ENCODE results near the gene VPS41.

VPS41 gene

DNA sequence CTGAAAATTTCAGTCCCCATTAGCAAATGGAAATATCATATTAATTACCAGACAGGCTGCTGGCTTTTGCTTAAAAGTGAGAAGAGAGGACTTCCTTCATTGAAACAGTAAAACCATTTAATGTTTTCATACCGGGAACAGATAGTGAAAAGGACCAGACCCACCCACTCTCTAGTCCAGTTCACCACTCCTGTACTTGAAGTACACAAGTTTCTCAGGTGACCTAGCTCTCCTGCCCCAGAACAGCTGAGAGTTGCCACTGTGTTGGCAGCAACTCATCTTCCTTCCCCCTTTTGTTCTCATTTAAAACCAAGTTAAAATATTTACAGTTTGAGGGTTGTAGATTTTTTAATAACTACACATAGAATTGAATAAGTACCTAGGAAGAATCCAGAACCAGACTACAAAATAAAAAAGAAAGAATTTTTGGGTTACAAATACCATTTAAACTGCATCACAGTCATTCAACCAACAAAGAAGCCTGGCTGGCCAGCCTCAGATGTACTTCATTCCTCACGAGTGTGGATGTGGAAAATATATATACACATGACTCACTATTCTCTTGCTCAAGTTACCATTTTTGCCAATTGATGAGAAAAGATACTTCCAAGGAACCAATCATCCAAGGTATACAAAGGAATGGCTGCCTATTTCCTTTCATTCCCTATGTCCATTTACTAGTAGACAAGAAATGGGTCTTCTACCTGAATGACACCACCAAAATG is 68.1 kb downstream of the VPS41 start:
- DNase-seq (ENCODE audit: low read depth, low spot score): peak; percentile 61
- no peak overlapping the region for H3K4me3 ChIP-seq (ENCODE audit: low read depth, low read length)
- ChIA-PET POLR2A (no interaction called here), CTCF (no interaction called here)
- TF ChIP-seq, protein P1, sequence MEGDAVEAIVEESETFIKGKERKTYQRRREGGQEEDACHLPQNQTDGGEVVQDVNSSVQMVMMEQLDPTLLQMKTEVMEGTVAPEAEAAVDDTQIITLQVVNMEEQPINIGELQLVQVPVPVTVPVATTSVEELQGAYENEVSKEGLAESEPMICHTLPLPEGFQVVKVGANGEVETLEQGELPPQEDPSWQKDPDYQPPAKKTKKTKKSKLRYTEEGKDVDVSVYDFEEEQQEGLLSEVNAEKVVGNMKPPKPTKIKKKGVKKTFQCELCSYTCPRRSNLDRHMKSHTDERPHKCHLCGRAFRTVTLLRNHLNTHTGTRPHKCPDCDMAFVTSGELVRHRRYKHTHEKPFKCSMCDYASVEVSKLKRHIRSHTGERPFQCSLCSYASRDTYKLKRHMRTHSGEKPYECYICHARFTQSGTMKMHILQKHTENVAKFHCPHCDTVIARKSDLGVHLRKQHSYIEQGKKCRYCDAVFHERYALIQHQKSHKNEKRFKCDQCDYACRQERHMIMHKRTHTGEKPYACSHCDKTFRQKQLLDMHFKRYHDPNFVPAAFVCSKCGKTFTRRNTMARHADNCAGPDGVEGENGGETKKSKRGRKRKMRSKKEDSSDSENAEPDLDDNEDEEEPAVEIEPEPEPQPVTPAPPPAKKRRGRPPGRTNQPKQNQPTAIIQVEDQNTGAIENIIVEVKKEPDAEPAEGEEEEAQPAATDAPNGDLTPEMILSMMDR (IDR thresholded peaks at IDR 0.05; ENCODE audit: insufficient read depth, low read length, missing control alignments): no peak

DNA sequence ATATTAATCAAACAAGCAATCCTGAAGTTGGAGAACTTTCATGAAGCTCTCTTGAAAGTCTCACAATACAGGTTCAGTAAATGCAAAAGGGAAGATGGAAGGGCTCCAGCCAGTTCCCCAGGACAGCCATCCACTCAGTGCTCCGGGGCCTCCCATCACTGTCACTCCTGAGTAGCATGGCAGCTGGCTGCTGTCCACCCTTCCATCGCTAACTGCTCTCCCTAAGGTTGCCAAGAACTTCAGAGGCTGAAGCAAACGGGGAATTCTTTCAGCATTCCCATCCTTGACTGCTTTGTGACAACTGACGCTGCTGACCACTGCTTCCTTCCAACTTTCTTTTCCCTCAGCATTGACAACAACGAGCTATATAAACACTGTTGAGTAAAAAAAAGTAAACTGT is 69.1 kb downstream of the VPS41 start:
- ChIA-PET CTCF (no interaction called here), POLR2A (no interaction called here)
- no peak for DNase-seq (ENCODE audit: low read depth, low spot score)
- H3K4me3 ChIP-seq (ENCODE audit: low read depth, low read length): no peak overlapping the region
- TF ChIP-seq, protein P1 (IDR thresholded peaks at IDR 0.05; ENCODE audit: insufficient read depth, low read length, missing control alignments): no peak

DNA sequence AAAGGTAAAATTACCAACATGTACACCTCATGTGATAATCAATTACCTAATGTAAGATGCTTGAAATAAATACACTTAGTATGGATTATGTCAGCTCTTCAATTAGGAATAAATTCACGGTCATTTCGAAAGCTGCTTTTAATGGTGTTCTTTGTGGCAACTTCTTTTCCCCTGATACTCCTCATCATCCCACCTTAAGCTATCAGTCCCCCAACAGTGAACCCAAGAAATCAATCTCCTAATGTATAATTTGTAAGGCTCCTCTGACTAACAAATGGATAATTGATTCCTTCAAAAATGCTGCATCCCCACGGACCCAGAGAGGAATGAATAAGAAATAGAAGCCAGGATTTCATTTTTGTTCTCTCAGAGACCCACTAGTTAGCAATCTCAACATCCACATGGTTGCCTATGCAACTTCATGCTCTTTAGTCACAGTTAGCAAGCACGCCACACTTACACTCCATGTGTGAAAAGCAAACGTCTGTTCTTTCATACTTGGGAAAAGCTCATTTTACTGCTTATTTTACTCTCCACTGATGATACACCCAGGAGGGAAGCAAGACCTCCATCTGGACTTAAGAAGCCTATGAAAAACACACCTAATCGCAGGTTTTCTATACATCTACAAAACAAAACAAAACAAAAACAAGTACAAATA is 70.1 kb downstream of the VPS41 start:
- POLR2A ChIA-PET: no interaction called here
- DNase-seq (ENCODE audit: low read depth, low spot score): no peak
- CTCF ChIA-PET: interaction anchor here (1.0 kb wide), 1 partner anchor 13 kb away, joined by 3 read pairs; no protein-coding TSS in a partner anchor
- TF ChIP-seq, protein P1 (IDR thresholded peaks at IDR 0.05; ENCODE audit: insufficient read depth, low read length, missing control alignments): no peak
- no peak overlapping the region for H3K4me3 ChIP-seq (ENCODE audit: low read depth, low read length)

DNA sequence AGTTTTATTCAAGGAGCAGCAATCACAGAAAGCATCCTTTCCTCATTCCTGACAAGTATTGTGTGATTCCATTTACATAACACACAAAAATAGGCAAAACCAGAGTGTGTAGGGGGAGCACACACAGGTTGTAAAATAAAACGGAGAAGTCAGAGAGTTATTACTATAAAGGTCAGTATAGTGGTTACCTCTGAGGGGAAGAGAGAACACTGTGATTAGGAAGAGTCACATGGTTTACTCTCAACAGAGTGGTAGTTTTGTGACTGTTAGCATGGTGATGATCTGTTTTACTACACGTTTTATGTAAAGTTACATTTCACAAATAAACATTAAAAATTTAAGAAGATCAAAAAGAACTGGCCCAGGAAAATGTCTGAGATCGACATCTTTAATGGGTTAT is 74.6 kb downstream of the VPS41 start:
- DNase-seq (ENCODE audit: low read depth, low spot score): no peak
- TF ChIP-seq, protein P1 (IDR thresholded peaks at IDR 0.05; ENCODE audit: insufficient read depth, low read length, missing control alignments): no peak
- ChIA-PET CTCF (no interaction called here), POLR2A (no interaction called here)
- H3K4me3 ChIP-seq (ENCODE audit: low read depth, low read length): no peak overlapping the region

DNA sequence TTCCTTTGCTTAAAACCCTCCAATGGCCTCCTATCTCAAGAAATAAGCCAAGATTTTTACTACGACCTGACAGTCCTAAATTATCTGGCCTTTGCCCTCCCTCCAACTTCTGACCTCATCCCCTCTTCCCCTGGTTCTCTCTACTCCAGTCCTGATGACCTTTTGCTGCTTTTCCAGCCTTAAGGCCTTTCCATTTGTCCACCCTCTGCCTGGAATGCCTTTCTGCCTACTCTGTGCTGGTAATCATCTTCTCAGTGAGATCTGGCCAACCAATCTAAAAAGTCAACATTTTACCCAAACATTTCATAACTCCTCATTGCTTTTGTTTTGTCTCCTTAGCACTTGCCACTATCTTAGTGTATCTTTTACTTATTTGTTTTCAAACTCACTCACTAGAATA is 75.7 kb downstream of the VPS41 start:
- DNase-seq (ENCODE audit: low read depth, low spot score): no peak
- ChIA-PET POLR2A (no interaction called here), CTCF (no interaction called here)
- TF ChIP-seq, protein P1 (IDR thresholded peaks at IDR 0.05; ENCODE audit: insufficient read depth, low read length, missing control alignments): no peak
- no peak overlapping the region for H3K4me3 ChIP-seq (ENCODE audit: low read depth, low read length)

DNA sequence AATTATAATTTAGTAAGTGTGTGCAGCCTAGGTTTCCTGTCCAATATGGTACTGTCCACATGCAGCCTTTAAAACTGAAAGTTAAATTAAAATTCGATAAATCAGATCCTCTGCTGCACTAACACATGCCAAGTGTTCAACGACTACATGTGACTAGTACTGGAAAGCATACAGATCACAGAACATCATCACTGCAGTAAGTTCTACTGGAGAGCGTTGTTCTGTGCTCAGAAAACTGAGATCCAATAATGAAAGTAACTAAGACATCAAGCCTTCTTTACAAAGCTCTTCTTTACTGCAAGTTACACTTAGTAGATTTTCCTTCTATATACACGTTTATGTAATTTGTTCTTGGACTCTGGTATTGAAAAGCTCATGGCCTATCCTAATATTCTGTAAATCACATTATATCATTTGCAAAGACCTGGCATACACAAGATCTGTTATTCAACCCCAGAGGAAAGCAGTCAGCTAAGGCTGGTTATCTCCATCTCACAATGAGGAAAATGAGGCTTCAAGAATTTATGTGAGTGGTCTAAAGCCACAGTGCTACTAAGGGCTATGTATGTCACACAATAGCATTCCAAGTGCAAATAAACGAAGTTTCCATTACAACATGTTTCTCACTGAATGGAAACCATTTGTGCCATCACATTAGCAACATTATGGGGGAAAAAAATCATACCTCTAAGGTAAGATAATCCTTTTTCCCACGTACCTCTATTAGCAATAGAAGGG is 77.6 kb downstream of the VPS41 start:
- no peak overlapping the region for H3K4me3 ChIP-seq (ENCODE audit: low read depth, low read length)
- ChIA-PET POLR2A (no interaction called here), CTCF (interaction anchor here (1.2 kb wide), 1 partner anchor 27 kb away, joined by 3 read pairs; no protein-coding TSS in a partner anchor)
- no peak for DNase-seq (ENCODE audit: low read depth, low spot score)
- TF ChIP-seq, protein P1 (IDR thresholded peaks at IDR 0.05; ENCODE audit: insufficient read depth, low read length, missing control alignments): no peak
